ENCODE data around the gene ADPRS.

Gene ADPRS

DNA sequence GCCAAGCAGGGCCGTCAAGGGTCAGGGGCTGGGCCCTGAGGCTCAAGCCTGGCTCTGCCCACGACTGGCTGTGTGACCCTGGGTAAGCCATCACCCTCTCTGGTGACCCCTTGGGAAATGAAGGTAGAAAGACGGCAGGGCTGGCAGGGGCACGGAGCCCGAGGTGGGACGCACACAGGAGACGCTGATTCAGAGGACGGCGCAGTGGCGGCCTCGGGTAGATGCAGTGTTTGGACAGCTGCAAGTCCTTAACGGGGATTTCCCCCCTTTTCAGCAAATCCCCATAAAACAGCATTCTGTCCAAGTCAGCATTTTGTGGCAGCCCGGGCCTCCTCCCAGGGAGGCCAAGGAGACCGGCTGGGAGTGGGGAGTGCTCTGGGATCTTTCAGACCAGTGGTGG is 19.6 kb downstream of the ADPRS start:
- DNase-seq (ENCODE audit: low read depth) = no peak

DNA sequence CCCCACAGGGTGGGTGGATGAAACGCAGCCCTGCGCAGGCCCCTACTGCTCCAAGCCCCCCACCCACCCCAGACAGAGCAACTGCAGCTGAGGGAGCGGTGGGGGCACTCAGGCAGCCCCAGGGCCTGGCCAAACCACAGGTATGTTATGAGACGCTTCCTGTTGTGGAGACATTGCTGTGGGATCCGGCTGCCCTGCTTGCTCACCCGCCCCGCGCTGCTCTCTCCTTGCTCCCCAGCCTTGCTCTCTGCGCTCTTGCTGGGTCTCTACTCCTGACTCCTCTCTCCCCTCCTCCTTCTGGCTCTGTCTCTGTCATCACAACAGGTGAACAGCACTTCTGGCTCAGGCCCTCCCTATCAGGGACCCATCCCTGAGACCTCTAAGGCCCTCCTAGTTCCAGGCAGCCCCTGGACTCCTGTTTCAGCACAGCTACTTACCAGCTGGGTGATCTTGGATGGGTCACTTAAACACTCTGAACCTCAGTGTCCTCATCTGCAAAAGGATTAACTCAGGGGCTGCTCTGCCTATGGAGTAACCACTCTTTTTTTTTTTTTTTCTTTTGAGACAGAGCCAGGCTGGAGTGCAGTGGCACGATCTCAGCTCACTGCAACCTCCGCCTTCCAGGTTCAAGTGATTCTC is 20.5 kb downstream of the ADPRS start:
- no peak for DNase-seq (ENCODE audit: low read depth)

DNA sequence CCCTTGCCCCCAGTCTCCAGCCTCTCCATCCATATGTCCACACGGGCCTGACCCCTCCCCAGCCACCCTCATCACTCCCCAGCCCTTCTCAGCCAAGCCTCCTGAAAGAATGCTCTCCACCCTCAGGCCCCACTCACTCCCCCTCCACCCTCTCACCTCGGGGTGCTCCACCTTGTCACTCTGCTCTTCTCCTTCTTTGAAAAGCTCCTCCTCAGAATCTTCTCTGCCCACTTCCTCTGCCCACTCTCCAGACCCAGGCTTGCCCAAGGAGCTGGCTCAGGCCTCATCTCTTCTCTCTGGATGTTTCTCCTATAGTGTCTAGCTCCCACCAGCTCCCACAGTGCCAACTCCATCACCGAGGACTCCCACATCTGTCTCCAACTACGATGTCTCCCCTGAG is 22.5 kb downstream of the ADPRS start:
- DNase-seq (ENCODE audit: low read depth) = no peak

DNA sequence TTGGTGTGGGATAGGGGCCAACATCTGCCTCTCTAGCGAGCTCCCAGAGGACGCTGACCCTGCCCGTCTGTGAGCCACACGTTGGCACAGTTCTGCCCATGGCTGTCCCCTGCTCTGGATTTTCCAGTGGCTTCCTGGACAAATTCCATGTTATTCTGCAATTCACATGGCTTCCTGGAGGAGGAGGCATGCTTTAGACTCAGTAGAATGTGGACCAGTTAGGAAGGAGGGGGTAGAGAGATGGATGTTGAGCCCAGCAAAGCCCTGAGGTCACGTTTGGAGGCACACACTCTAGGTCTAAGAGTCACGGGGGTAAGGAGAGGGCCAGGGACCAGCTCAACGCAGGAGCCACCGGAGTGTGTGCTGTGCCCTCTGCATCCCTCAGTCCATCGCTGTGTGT is 24.1 kb downstream of the ADPRS start:
- no peak for DNase-seq (ENCODE audit: low read depth)

DNA sequence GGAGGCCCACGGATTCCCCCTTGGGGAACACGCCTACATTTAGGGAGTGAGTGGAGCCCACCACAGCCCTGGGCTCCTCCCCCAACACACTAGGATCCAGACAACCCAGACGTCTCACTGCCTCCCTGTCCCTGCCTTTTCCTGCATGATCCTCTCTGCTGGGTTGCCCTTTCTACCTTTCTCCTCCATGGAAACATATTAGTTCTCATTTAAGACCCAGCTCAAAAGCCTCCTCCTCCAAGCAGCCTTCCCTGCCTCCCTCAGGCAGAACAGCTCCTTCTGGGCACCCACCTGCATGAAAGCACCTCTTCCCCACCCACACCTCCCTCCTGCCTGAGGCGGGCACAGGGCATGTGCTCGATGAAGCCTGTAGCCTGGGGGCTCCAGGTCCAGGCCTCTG is 25.7 kb downstream of the ADPRS start:
- DNase-seq (ENCODE audit: low read depth) = no peak

DNA sequence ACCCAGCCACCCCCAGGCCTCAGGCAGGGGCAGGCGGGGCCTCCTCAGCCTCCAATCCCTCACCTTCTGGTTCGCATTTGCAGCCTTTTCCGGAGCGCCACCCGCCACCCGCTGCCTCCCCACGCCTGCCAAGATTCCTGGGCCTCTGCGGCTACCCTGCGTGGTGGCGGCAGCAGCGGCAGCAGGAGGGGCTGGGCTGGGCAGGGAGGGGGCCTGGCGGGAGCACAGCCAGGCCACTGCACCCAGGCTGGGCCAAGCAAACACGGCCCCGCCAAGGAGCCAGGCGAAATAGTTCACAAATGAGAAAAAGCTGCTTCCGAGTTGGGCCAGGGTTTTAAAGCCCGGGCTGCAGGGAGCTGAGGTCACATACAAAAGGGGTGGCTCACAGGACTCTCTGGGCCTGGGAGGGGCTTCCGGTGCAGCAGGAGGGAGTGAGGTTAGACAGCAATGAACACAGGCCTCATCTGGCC is 26.5 kb downstream of the ADPRS start:
- no peak for DNase-seq (ENCODE audit: low read depth)

DNA sequence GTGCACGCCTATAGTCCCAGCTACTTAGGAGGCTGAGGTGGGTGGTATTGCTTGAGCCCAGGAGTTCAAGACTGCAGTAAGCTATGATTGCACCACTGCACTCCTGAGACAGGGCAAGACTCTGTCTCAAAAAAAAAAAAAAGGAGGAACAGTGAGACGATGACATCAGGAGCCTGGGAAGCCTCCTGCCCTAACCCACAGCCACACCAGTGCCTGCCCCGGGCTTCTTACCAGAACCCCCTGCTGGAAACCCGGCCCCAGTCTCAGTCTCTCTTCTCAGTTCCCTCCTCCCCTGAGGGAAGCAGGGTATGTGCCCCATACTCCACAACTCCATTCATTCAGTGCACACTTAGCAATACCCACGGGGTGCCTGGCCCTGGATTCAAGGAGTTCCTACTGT is 27.2 kb downstream of the ADPRS start:
- DNase-seq (ENCODE audit: low read depth) = no peak

DNA sequence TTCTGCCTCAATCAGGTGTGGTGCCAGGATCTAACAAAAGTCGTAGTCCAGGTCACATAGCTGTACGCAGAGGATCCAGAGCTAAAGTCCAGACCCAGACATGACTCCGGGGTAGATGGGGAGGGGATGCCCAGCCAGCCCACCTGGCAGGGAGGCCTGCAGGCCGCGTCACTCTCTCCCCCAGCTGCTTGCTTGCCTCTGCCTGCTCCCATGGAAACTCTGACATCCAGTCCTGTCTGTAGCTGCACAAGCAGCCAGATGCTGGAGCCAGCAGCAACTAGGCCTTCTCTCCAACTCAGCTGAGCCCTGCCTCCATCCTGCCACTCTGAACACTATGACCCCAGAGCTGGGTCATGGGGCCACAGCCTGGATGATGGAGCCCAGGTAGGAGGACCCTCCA is 28.2 kb downstream of the ADPRS start:
- DNase-seq (ENCODE audit: low read depth) = no peak

DNA sequence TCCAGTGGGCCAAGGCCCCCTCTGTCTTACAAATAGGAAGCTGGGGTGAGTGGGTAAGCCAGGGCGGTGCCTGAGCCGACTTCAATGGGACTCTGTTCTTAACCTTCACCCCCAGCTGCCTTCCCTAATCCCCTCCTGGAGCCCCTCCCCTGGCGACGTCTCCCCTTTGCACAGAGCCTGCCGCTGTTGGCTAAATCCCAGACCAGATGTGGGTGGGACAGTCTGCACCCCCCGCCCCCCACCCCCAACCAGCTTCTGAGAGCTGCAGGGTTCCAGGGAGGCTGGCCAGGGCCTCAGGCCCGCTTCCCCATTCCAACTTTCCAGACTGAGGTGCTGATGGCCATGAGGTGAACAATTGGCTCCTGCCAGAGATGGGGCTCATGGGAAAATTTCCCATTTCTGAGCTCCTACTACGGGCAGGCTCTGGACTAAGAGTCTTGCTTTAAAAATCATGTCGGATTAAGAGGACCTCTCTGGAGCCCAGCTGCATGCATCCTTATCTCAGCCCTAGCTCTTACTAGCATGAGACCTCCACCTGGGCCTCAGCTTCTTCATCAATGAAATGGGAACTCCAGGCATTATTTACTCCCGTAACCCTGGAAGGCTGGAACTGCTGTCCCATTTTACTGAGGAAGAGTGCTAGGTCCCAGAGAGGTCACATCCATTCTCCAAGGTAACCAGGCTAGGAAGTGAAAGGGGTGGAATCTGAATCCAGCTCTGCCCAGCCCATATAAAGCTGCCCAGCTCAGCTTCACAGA is 29.9 kb downstream of the ADPRS start:
- DNase-seq (ENCODE audit: low read depth) = no peak

DNA sequence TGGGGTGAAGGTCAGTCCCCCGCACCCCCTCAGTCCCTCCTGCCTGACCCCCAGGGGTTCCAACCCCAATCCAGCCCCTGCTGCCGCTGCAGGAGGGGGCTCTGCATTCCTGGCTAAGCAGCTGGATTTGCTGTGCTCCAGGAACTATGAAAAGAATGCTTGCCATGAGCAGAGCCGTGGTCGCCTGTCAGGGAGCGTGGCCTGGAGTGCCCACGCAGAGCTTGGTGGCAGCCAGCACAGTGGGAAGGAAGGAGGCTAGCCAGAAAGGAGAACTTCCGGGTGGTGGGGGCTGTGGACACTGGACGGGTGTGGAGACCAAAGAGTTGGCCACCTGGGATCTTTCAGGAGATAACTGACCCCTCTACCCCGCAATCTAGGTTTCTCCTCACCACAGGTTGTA is 30.8 kb downstream of the ADPRS start:
- DNase-seq (ENCODE audit: low read depth) = no peak

DNA sequence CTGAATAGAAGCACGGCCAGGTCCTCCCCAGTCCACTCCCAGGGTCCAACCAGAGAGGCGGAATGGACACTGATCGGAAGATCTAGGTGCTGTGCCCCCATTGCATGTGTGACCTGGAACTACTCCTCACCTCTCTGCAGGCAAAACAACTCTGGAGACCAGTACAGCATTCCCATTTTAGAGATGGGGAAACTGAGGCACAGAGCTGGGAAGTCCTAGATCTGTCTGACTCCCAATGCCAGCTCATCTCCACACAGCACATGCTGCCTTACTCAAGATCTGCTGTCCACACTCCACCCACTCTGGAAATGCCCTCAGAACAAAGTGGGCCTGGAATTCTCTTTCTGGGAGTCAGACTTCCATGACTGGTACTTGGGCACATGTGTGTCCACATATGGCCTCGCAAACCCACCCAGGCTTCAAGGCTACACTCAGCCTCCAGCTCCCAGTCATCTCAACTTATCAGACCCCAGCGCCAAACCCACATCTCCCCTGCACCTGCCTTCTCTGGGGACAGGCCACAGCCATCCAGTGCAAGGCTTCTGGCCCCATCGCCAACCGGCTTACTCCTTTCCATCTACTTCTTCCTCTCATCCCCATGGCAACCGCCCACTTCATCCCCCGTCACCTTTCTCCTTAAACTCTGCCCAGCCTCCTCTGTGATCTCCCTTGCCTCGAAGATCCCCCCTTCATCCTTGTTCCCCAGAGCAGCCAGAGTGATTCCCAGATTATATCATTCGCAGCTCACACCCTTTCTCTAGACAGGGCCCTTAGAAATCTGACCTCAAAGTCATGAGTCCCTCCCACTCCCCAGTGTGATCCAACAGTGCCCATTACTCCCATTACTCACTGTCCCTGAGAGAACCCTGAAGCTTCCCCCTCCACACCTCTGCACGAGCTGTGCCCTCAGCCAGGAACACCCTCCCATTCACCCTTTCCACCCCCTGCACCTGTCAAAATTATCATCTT is 33.7 kb downstream of the ADPRS start:
- DNase-seq (ENCODE audit: low read depth) = no peak

DNA sequence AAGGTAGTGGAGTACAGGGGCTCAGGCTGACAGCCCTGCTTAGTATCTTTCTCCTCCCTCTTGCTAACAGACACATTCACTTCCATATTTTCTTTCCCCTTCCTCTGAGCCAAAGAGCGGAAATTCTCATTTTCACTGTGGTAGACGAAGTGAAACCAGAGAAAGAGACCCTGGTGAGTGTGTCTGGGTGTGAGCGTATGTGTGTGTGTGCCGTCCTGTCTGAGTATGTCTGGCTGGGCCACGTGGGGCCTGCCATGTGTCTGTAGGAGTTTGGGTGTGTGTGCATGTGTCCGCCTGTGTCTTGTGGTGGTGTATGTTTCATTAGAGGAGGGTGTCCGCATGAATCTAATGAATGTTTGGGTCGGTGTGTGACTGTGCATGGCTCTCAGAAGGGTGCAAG is 34.7 kb downstream of the ADPRS start:
- DNase-seq (ENCODE audit: low read depth) = no peak

DNA sequence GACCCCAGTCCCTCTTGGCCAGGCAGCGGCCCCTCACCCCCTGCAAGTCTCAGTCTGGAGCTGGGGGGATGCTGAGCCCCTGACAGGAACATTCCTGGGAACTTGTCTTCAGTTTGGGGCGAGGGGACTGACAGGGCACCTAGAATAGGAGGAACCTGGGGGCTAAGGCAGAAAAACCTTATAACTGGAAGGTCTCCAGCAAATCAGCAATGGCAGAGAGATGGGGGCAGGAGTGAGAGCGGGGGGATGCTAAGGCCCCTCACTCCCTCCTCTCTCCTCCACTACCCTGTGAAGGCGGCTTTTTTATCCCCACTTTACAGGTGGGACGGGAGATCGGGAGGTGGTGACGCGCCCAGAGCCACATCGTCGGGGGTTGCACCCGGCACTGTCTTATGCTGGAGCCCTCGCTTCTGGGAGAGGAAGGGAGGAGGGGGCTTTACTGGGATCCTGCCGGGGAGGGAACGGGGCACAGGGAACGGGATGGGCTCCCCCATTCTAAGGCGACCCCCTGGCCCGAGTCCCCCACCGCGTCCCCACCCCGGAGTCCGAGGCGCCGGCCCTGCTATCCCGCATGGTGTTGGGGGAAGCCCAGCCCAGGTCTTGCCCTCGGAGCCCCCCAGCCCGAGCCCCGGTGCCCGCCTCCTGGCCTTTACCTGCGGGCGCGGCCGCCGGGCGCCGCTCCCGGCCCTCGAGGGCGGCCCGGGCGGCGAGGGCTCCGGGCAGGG is 35.9 kb downstream of the ADPRS start:
- no peak for DNase-seq (ENCODE audit: low read depth)

DNA sequence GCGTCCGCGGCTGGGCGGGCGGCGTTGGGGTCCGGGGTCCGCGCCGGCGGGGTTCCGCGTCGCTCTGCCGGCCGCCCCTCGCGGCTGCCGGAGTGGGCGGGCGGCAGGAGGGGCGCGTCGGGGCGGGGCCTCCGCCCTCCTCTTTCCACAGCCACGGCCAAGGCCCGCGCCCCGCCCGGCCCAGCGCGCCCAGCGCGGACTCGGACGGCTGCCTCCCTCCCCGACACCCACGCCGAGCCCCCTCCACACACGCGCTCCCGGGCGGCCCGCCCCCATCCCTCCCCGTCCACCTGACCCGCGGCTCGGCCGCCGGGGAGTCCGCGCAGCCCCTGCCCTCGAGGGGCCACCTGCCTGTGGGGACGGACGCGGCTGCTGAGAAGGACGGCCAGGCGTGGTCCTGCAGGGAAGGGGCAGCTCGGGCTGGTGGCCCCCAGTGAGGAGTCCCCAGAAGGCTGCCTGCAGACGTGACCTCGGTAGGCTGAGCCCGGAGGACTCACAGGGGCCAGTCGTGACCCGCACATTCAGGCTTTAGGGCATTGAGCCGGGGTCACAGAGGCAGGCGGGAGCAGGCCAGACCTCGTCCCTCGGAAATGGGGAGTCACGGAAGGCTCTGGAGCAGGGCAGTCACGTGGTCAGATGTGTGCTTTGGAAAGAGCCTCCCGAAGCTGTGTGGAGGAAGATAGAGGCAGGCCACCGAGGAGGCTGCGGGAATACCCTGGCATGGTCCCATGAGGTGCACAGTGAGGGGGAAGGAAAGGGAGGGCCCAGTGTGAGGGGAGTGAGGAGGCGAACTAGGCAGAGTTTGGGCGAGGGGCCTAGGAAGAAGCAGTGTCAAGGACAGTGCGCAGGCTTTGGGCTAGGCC is 36.7 kb downstream of the ADPRS start, which contains the start of gene COL8A2:
Gene COL8A2, minus strand, starts transcription at position 94 of the 863 bp plus-strand sequence. CDS start 24,980 bp downstream, outside the sequence.
- DNase-seq (ENCODE audit: low read depth) = no peak

DNA sequence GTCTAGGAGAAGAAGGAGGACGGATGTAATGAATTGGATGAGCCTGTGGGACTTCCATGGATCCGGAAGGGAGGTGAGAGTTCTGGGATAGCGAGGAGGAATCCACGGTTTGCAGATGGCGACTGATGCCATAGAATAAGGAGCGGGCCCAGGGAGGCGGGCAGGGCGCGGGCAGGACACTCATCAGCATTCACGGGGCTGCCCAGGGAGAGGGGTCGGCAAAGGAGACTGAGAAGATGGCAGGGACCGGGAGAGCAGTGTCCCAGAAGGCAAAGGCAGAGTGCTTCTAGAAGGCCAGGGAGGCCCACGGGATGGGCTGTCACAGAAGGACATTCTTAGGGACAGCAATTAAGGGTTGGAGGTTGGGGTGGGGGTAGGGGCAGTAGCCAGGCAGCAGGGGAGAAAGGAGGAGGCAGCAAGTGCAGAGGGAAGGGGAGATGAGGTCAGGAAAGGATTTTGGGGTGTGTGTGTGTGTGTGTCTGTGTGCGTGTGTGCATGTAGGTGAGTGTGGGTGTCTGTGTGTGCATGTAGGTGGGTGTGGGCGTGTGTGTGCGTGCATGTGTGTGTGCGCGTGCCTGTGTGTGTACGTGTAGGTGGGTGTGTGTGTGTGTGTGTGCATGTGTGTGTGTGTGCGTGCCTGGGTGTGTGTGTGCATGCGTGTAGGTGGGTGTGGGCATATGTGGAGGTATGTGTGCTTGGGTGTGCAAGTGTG is 37.5 kb downstream of the ADPRS start:
- DNase-seq (ENCODE audit: low read depth) = no peak

DNA sequence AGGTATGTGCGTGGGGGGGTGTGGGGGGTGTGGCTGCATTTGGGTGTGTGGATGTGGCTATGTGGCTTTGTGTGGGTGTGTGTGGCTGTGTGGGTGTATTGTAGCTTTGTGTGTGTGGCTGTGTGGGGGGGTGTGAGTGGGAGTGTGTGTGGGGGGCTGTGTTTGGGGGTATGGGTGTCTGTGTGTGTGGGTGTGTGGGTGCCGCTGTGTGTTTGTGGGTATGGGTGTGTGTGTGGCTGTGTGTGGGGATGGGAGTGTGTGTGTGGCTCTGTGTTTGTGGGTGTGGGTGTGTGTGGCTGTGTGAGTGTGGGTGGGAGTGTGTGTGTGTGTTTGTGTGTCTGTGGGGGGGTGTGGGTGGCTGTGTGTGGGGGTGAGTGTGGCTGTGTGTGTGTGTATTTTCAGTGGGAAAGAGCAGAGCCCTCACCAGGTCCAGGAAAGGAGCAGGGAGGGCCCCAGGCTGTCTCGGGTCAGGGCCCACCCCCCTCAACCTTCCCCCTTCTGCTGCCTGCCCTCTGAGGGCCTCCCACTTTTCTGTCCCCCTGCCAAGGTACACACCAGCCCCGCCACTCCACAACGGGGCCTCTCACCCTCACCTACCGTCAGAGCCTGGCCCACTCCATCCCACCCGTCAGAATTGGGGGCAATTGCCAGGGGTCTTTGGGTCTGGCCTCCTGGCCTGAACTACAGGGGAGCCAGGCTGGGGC is 38.3 kb downstream of the ADPRS start:
- no peak for DNase-seq (ENCODE audit: low read depth)

DNA sequence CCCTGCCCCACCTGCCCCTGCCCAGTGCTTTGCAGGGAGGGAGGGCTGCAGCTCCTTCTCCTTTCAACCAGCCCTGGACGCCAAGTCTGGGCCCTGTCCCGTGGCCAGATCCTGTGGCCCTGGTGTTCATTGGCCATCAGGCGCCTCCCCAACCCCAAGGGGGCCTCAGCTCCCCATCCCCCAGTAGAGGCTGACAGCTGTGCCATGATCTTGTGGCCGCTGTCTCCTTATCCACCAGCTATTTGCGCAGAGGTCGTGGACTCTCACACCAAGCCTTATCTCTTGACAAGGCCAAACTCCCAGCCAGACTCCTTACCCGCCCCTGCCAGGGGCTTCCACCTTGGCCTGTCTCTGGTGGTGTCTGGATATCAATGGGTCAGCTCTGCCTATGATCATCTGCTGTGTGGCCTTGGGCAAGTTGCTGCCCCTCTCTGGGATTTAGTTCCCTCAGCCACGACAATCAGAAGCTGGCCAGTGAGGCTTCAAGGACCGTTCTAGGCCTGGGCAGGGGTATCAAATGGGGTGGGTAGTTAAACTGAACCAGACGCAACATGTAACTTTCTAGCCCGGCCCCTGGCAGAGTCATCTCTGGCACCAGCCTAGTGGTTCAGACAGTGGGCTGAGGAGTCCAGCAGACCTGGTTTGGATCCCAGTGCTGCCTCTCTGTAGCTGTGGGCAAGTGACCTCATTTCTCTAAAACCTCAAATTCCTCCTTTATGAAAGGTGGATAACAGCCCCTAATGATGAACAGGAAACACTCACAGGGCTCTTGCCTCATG is 39.6 kb downstream of the ADPRS start:
- DNase-seq (ENCODE audit: low read depth) = no peak

DNA sequence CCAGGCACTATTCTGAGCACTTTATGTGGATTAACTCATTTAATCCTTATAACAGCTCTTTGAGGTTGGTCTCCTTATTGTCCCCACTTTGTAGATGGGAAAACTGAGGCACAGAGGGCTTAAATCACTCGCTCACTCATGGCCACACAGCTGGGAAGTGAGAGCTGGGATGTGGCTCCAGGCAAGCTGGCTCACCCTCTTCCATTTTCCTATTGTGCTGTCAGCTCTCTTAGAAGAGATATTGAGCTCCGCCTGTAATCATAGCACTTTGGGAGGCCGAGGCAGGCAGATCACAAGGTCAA is 40.2 kb downstream of the ADPRS start:
- DNase-seq (ENCODE audit: low read depth) = no peak

DNA sequence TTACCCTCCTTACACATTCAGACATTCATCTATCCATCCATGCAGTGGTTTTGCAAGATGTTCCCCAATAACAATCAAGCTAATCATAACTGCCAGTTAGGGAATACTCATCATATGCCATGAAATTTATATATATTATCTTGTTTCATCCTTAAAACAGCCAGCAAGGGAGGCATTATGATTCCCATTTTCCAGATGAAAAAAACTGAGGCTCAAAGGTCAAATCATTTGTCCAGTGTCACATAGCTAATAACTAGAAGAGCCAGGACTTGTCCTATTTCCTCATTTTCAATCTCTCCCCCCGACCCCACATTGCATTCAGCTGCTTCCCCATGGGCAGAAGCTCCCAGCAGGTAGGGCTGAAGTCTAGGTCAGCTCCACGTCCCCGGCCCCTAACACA is 43.3 kb downstream of the ADPRS start:
- DNase-seq (ENCODE audit: low read depth) = no peak
